Measurements from ENCODE around the gene TMPO.
"Not testable (repeated sequence)": the region's sequence is repeated elsewhere in the genome, so short reads cannot be mapped to it uniquely, and the experiment has no call there.

TMPO gene

GRCh38 chr12:98515287-98516110 lies at the start of gene TMPO:
TSS of gene TMPO (plus strand) at chr12:98515590. CDS start at chr12:98515868, 278 bp downstream.
- FAIRE-seq = peak; percentile 86

- FAIRE-seq = no peak
Observed at GRCh38 chr12:98465950-98466602, 49.3 kb upstream of the TMPO start.

GRCh38 chr12:98466640-98467400 lies 48.6 kb upstream of the TMPO start:
- no peak for FAIRE-seq

GRCh38 chr12:98469109-98469508 lies 46.3 kb upstream of the TMPO start:
- FAIRE-seq = no peak

- FAIRE-seq = no peak
Observed at GRCh38 chr12:98470469-98471082, 44.8 kb upstream of the TMPO start.

- FAIRE-seq = no peak
Observed at GRCh38 chr12:98471085-98471484, 44.3 kb upstream of the TMPO start.

GRCh38 chr12:98475565-98475908 lies 39.9 kb upstream of the TMPO start:
- FAIRE-seq = no peak

- no peak for FAIRE-seq
Observed at GRCh38 chr12:98478606-98479005, 36.8 kb upstream of the TMPO start.

GRCh38 chr12:98483621-98484503 lies 31.5 kb upstream of the TMPO start:
- FAIRE-seq = no peak

- no peak for FAIRE-seq
Observed at GRCh38 chr12:98485792-98486340, 29.5 kb upstream of the TMPO start.

- FAIRE-seq = not testable (repeated sequence)
Observed at GRCh38 chr12:98488416-98488815, 27.0 kb upstream of the TMPO start.

GRCh38 chr12:98489176-98489575 lies 26.2 kb upstream of the TMPO start:
- FAIRE-seq = no peak

- peak; percentile 98 for FAIRE-seq
Observed at GRCh38 chr12:98490501-98491453, 24.6 kb upstream of the TMPO start.

- FAIRE-seq = no peak
Observed at GRCh38 chr12:98492580-98493140, 22.7 kb upstream of the TMPO start.

GRCh38 chr12:98501266-98501629 lies 14.1 kb upstream of the TMPO start:
- not testable (repeated sequence) for FAIRE-seq

GRCh38 chr12:98503342-98503591 lies 12.1 kb upstream of the TMPO start:
- FAIRE-seq = peak; percentile 91

GRCh38 chr12:98503592-98504367 lies 11.6 kb upstream of the TMPO start:
- FAIRE-seq = peak; percentile 91

GRCh38 chr12:98504368-98504617 lies 11.1 kb upstream of the TMPO start:
- no peak for FAIRE-seq

- no peak for FAIRE-seq
Observed at GRCh38 chr12:98509063-98509462, 6.3 kb upstream of the TMPO start.

GRCh38 chr12:98511806-98512205 lies 3.6 kb upstream of the TMPO start:
- FAIRE-seq = not testable (repeated sequence)

All from G401.6 (cell line).